ENCODE measurements around the gene FAM72B.
"Not testable (repeated sequence)": the region's sequence is repeated elsewhere in the genome, so short reads cannot be mapped to it uniquely, and the experiment has no call there.

The FAM72B gene

DNA sequence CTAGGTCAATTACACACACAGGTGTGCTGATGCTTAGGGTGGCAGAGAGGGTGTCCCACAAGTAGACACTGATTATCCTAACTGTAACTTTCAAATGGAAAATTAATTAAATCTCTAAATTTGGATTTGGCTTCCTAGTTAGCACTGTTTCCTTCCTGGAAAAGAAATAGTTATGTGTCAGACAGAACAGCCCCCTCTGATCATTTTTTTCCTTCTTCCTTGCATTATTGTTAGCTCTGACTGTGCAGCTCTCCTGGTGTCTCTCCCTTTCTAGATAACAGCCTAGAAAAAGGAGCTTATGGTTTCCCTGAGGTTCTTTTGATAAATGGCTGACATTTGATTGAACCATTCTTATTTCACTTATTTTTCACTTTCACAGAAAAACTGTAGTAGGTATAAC, 31.4 kb downstream of the FAM72B start:
- DNase-seq (ENCODE audit: low read depth), result not testable (repeated sequence)

DNA sequence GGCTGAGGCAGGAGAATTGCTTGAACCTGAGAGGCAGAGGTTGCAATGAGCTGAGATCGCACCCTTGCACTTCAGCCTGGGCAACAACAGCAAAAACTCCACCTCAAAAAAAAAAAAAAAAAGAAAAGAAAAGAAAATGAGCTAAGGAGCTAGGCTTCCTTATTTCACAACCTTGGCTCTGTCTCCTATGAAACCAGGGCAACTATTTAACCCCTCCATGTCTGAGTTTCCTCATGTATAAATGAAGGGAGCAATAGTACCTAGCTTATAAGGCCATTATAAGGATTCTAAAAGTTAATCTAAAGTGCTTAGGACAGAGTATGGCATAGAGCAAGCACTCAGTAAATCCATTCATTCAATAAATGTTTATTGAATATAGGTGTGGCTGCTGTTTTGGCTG, 32.8 kb downstream of the FAM72B start:
- DNase-seq (ENCODE audit: low read depth), result not testable (repeated sequence)

DNA sequence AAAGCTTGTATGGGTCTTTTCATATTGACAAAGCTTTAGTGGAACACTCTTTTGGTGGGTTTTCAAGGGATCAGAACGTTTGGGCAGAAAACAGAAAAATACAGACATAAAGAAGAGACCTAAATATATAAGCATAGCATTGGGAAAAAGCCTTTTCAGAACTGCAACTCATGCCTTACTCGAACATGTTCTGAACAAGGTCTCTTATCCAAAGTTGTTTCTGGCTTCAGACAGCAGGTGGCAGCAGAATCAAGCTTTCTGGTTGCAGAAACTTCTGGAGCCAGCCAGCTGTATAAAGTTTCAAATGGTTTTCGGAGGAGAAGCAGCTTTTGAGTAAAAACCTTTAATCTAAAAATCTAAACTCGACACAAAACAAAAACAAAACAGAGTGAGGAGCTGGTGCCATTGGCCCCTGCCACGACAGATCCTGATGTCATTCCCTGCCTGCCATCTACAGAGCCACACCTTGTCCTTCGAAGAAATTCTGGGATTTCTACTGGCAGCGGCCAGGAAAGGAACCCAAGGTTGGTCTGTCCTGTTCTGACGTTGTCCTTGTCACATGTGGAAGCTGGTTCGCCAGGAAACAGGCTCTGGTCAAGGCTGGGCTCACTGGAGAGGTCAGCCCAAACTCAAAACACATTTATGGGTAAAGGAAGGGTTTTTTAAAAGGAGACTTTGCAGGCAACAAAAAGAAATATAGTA, 35.5 kb downstream of the FAM72B start:
- not testable (repeated sequence) for DNase-seq (ENCODE audit: low read depth)

DNA sequence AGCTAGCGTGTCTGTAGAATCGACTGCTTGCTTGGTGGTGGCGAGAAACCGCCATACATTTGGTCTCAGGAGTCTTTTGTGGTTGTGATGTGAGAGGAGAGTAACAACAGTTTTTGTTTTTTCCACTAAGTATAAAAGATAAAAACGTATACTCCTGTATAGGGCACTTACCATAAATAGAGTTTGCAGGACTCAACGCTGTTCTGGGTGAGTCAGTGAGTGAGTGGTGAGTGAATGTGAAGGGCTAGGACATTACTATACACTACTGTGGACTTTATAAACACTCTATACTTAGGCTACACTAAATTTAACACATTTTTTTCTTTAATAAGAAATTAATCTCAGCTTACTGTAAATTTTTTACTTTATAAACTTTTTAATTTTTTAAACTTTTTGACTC, 43.7 kb downstream of the FAM72B start:
- not testable (repeated sequence) for DNase-seq (ENCODE audit: low read depth)

DNA sequence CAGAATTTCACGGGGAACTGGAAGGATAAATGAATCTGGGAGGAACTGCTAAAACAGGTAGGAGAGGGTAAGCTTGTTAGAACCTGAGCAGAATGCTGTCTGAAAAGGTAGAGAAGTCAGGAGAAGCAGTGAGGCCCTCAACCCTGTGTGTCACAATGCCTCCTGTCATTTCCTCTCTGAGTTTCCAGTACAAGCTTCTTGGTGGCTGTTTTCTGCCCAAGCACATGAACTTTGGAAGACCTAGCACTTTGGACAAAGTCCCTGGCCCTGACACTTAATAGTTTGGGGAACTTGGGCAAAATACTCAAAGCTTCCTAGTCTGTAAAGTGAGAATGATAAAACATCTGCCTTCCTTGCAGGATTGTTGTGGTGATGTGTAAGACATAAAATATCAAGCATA, 52.6 kb downstream of the FAM72B start:
- not testable (repeated sequence) for DNase-seq (ENCODE audit: low read depth)

DNA sequence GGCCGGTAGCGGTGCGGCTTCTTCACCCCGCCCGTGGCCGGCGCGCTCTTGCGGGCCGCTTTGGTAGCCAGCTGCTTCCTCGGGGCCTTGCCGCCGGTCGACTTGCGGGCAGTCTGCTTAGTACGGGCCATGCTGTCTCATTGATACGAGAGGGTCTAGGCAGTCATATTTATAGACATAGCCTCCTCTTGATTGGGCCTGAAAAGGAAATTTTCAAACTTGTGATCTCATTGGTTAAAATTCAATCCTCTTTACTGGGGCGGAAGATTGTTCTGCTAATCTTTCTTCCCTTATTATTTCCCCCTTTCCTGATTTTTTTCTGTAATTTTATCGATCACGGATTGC, 65.7 kb downstream of the FAM72B start:
- peak; percentile 39 for DNase-seq (ENCODE audit: low read depth)
